RCC 7860 (cell line): ENCODE data around the gene ERBB3.
A peak's percentile ranks its signal among the peaks of the same experiment; 100 is the strongest.
"Not testable (repeated sequence)": the region's sequence is repeated elsewhere in the genome, so short reads cannot be mapped to it uniquely, and the experiment has no call there.

Experiments
- DNase-seq: peaks from one replicate; pipeline ENCODE4 v3.0.0-alpha.2; 2015; ENCODE audit warnings: low spot score
- FAIRE-seq: peaks from 2 replicates; lab custom pipeline; 2012; peaks lifted over from hg19 to GRCh38; lab: Jason Lieb, UNC

The ERBB3 gene

GRCh38 chr12:56107242-56107641 is 27.3 kb downstream of the ERBB3 start:
- DNase-seq, result no peak
- FAIRE-seq, result no peak

- no peak for DNase-seq
Observed at GRCh38 chr12:56110571-56110970, 30.6 kb downstream of the ERBB3 start.

DNA sequence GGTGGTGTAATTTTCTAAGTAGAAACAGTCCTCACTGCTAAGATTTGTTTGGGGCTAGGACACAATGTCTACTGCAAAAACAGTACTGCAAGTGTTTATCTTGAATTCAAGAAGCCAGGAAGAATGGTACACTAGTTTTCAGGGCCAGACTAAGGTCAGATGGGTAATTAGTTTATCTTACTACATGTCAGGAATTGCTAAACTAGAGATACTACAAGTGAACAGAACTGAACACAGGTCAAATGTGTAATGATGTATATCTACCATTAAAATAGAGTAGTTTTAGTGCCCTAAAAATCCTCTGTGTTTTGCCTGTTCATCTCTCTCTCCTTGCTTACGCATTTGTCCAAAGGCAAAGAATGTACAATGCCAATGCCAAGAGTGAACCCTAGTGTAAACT is 34.1 kb downstream of the ERBB3 start:
- no peak for DNase-seq
- FAIRE-seq, result no peak

More at GRCh38 chr12:56110571-56110970, 30.6 kb downstream of the ERBB3 start:
- no peak for FAIRE-seq

DNA sequence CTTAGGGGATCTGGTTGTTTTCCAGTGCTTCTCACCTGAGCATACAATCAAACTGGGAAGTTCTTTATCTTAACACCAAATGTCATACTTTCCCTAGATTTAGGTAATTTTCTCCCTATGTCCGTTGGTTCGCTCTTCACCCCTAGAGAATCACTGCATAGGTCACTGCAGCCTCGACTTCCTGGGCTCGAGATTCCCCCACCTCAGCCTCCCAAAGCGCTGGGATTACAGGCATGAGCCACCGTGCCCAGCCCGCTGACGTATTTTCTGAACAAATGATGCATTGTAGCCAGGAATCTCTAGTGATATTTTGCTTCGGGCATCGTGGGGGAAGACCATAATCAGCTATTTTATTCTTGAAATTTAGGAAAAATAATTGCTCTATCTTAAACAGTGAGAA is 35.4 kb downstream of the ERBB3 start:
- DNase-seq (no peak), FAIRE-seq (no peak)

DNA sequence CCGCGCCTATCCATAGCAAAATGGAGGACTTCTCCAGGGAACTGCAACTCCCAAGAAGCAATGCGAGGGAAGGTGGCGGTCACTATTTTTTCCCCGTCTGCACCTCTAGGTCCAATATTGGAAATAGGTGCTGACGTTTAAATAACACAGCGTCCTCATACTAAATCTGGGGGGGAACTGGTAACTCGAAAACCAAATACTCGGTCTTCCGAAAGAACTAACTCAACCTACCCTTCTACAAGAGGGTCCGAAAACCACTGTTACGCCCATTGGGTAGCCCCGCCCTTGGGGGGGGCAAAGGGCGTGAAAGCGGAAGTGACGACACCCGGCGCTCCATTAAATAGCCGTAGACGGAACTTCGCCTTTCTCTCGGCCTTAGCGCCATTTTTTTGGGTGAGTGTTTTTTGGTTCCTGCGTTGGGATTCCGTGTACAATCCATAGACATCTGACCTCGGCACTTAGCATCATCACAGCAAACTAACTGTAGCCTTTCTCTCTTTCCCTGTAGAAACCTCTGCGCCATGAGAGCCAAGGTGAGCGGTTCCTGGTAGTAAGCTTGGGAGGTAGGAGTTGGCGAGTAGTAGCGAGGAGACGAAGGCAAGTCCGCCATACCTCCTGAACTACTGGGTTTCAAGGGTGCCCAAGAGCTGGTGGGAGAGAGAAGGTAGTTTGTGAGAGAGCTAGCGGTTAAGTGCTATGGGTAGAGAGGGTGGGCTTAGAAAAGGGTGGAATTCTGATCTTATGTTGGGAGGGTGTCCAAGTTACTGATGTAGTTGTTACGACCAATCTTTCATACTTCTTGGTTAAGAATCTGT is 36.5 kb downstream of the ERBB3 start, which contains the start of gene RPL41:
RPL41 (plus strand) TSS at position 367 of the 815 bp plus-strand sequence.
- no peak for FAIRE-seq
- peak; percentile 75 for DNase-seq

DNA sequence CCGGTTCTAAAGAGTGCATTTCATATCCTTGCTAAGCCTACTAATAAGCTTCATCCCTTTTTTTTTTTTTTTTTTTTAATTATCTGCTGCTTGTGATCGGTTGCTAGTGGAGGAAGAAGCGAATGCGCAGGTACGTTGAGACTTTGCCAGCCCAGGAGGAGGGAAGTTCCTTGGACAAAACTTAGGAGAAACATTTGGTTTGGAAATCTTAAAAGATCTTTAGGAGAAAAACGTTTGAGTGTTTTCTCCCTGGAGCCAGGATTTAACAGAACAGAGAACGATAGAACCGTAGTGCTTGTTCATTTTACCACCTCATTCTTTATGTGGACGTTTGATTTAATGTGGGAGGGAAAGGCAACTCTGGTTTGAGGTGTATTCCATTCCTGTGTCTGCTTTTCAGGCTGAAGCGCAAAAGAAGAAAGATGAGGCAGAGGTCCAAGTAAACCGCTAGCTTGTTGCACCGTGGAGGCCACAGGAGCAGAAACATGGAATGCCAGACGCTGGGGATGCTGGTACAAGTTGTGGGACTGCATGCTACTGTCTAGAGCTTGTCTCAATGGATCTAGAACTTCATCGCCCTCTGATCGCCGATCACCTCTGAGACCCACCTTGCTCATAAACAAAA is 37.2 kb downstream of the ERBB3 start:
- FAIRE-seq, DNase-seq: not testable (repeated sequence)

DNA sequence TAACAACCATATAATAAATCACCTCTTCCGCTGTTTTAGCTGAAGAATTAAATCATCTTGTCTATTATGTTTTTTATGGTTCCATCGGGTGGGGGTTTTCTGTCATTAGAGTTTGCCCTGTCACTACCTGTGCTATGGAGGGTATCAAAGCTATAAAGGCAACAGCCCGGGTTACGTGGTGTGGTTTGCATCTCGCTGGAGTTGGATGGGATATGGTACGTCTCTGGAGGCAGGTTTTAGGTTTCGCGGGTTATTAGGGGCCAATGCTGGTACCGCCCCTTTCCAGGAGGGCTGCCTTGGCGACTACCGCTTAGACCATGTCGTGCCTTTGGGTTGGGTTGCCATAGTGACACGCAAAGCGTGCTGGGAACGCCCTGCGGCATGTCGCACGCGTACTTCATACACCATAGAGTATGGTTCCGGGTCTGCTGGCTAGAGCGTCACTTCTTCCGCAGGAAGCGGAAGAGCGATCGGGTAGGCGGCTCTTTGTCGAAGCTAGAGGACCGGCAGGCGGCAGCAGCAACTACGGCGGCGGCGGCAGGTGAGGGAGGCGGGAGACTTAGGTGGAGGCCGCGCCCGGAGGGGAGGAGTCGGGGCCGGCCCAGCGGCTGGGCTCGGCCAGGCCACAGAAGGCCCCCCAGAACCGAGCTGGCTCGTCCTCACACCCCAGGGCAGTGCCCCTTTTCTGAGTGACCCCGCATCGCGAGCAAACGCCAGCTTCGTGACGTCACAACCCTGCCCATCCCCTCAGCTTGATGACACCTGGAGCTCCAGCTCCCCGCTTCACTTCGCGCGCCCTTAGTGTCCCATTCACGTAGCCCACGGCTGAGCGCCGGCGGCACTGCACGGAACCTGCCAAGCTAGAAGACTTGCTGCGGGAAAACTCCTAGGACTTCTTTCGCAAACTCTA is 38.1 kb downstream of the ERBB3 start, which contains the start of gene ZC3H10:
ZC3H10 (plus strand) TSS at position 489 of the 910 bp plus-strand sequence. CDS start 2,297 bp downstream, outside the sequence.
- DNase-seq, result peak; percentile 99
- FAIRE-seq, result peak; percentile 73

- no peak for FAIRE-seq
- no peak for DNase-seq
Observed at GRCh38 chr12:56118688-56119357, 38.9 kb downstream of the ERBB3 start.

DNA sequence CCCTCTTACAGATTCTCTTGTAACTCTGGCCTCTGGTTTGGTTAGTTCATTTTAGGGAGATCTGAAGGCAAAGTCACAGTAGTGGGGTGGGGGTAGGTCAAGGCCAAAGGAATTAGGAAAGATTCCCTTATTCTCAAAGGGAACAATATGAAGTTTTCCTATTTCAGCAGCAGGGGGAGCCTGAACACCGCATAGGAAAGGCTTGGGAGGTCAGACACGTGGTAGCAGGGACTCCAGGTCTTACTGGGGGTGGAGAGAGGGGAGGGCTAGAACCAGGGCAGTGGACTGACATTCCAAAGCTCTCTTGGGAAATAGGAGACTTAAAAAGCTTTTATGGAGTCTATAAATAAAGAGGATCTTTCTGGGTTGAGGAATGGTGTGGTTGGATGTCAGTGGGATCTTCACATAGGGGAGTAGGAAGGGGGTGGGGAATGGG is 39.4 kb downstream of the ERBB3 start:
- peak; percentile 42 for FAIRE-seq
- peak; percentile 79 for DNase-seq

- FAIRE-seq (no peak), DNase-seq (no peak)
Observed at GRCh38 chr12:56120158-56120846, 40.3 kb downstream of the ERBB3 start.

DNA sequence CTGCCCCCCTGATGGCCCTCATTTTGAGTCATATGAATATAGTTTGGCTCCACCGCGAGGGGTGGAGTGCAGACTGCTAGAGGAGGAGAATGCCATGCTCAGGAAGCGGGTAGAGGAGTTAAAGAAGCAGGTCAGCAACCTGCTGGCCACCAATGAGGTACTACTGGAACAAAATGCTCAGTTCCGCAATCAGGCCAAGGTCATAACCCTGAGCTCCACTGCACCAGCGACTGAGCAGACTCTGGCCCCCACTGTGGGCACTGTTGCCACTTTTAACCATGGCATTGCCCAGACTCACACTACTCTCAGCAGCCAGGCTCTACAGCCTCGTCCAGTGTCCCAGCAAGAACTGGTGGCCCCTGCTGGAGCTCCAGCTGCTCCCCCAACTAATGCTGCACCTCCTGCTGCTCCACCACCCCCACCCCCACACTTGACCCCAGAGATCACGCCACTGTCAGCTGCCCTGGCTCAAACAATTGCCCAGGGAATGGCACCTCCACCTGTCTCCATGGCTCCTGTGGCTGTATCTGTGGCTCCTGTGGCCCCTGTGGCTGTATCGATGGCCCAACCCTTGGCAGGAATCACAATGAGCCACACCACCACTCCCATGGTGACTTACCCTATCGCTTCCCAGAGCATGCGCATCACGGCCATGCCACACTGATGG is 41.4 kb downstream of the ERBB3 start:
- no peak for DNase-seq
- FAIRE-seq, result no peak

DNA sequence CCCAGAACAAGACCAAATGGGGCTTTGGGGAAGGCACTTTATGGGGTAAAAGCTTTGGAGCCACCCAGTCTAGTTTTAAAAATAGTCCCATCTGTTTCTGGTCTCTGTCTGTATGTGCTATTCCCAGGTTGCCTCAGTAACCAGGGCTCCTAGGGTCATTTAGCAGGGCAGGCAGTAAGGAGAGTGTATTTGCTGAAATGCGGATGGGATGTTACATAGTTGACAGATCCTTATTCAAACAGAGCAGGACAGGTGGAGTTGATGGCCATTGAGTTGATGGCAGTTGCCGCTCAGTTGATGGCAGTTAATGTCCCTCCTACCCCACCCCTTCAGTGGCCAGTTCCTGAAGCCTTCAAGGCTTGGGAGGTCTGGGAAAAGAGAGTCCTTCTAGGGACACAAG is 42.7 kb downstream of the ERBB3 start:
- FAIRE-seq, result no peak

DNA sequence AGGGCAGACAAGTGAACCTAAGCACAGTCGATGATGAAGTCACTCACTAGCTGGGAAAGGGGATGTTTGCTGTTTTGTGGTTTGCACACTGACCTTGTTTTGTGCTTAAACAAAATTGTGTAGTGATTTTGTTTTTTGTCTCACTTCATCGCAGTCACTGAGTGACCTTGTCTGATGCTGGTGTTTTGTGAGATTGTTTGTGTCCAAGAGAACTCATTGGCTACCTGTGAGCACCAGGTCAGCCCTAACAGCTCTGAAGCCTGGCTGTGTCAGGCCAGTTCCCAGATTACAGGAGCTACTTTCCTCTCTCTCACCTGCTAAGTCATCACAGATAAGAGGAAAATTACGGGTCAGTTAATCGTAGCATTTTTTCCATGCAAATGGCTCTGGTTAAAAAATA is 44.2 kb downstream of the ERBB3 start:
- no peak for FAIRE-seq
- no peak for DNase-seq

More for the DNA sequence above, 42.7 kb downstream of the ERBB3 start:
- DNase-seq, result no peak

- DNase-seq (no peak), FAIRE-seq (no peak)
Observed at GRCh38 chr12:56126732-56127239, 46.8 kb downstream of the ERBB3 start.

GRCh38 chr12:56127485-56127887 is 47.5 kb downstream of the ERBB3 start:
- FAIRE-seq, result no peak
- no peak for DNase-seq

DNA sequence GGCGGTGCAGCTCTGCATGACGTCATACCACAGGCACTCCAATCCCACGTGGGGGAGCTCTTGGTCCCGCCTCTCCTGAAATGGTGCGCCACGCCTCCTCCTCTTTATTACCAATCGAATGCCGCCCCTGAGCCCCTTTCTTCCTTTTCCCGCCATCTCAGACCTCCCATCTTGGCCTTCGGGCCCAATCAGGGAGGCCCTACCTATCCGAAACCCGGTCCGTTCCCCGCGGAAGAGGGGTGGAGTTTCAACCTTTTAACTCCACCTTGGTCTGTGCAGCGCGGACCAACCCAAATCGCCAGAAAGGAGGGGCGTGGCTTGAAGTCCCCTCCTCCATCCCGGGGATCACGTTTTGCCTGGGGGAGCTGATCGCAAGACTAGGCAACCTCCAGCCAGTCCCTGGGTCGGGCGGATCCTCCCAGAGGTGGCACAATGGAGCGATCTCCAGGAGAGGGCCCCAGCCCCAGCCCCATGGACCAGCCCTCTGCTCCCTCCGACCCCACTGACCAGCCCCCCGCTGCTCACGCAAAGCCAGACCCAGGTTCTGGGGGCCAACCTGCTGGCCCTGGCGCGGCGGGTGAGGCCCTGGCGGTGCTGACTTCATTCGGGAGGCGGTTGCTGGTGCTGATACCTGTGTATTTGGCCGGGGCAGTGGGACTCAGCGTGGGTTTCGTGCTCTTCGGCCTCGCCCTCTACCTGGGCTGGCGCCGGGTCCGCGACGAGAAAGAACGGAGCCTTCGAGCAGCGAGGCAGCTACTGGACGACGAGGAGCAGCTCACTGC is 48.1 kb downstream of the ERBB3 start, which contains the start of gene ESYT1:
ESYT1 (plus strand) TSS at position 380 of the 782 bp plus-strand sequence; CDS start at position 433, 53 bp downstream.
- FAIRE-seq (peak; percentile 92), DNase-seq (peak; percentile 97)

GRCh38 chr12:56128670-56129205 is 48.8 kb downstream of the ERBB3 start:
- DNase-seq (no peak), FAIRE-seq (no peak)
